NB4 (cell line): ENCODE data around the gene EPHA10.

Source experiments
- DNase-seq: peaks from one replicate; pipeline ENCODE4 v3.0.0; 2010; ENCODE audit warnings: low read depth
- H3K4me3 ChIP-seq: one replicate; pipeline ENCODE4 v1.5.1; 2011; ENCODE audit warnings: mild to moderate bottlenecking, low read depth, low read length, moderate library complexity
- MYC ChIP-seq: IDR thresholded peaks from 2 replicates; pipeline ENCODE4 v1.6.1; 2011; ENCODE audit warnings: low read depth, low read length
- POLR2A ChIP-seq: IDR thresholded peaks from 2 replicates; pipeline ENCODE4 v1.6.1; 2011; ENCODE audit warnings: mild to moderate bottlenecking; ENCODE audit not compliant: insufficient read length; ENCODE audit errors: extremely low read depth
- TF ChIP-seq, protein P1 (sequence below): IDR thresholded peaks from 2 replicates; pipeline ENCODE4 v1.6.1; 2011; ENCODE audit warnings: low read depth, low read length
- TF ChIP-seq, protein P2 (sequence below): IDR thresholded peaks from one replicate; pipeline ENCODE4 v1.5.1; 2012; ENCODE audit warnings: low read depth, low read length

EPHA10 gene

GRCh38 chr1:37718901-37719571 lies 45.9 kb downstream of the EPHA10 start:
- no peak for DNase-seq
- TF ChIP-seq, protein P1, sequence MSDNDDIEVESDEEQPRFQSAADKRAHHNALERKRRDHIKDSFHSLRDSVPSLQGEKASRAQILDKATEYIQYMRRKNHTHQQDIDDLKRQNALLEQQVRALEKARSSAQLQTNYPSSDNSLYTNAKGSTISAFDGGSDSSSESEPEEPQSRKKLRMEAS = no peak
- TF ChIP-seq, protein P2, sequence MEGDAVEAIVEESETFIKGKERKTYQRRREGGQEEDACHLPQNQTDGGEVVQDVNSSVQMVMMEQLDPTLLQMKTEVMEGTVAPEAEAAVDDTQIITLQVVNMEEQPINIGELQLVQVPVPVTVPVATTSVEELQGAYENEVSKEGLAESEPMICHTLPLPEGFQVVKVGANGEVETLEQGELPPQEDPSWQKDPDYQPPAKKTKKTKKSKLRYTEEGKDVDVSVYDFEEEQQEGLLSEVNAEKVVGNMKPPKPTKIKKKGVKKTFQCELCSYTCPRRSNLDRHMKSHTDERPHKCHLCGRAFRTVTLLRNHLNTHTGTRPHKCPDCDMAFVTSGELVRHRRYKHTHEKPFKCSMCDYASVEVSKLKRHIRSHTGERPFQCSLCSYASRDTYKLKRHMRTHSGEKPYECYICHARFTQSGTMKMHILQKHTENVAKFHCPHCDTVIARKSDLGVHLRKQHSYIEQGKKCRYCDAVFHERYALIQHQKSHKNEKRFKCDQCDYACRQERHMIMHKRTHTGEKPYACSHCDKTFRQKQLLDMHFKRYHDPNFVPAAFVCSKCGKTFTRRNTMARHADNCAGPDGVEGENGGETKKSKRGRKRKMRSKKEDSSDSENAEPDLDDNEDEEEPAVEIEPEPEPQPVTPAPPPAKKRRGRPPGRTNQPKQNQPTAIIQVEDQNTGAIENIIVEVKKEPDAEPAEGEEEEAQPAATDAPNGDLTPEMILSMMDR = no peak
- TF ChIP-seq MYC = no peak
- TF ChIP-seq POLR2A = no peak
- H3K4me3 ChIP-seq = no peak overlapping the region

- no peak for DNase-seq
- TF ChIP-seq POLR2A = no peak
- TF ChIP-seq, protein P2 = no peak
- TF ChIP-seq, protein P1 = no peak
- TF ChIP-seq MYC = no peak
- H3K4me3 ChIP-seq = no peak overlapping the region
Measured at GRCh38 chr1:37718181-37718900, 46.6 kb downstream of the EPHA10 start.

GRCh38 chr1:37717631-37718030 lies 47.3 kb downstream of the EPHA10 start:
- no peak for DNase-seq
- TF ChIP-seq, protein P2 = no peak
- TF ChIP-seq POLR2A (no peak), MYC (no peak)
- TF ChIP-seq, protein P1 = no peak
- no peak overlapping the region for H3K4me3 ChIP-seq

- H3K4me3 ChIP-seq = no peak overlapping the region
Measured at GRCh38 chr1:37716321-37716720, 48.6 kb downstream of the EPHA10 start.

DNA sequence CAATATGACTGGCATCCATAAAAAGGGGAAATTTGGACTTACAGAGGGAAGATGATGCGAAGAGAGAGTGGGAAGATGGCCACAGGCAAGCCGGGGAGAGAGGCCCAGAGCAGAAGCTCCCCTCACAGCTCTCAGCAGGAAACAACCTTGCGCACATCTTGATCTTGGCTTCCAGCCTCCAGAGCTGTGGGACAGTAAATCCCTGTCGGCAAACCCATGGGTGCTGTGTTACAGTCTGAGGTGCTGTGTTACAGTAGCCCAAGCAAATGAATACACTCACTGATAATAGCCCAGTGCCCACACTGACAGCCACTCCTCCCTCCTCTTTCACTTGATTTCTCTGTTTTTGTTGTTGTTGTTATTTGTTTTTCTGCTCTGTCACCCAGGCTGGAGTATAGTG lies 50.2 kb downstream of the EPHA10 start:
- no peak overlapping the region for H3K4me3 ChIP-seq
- TF ChIP-seq, protein P1 = no peak
- TF ChIP-seq MYC (no peak), POLR2A (no peak)
- TF ChIP-seq, protein P2 = no peak
- no peak for DNase-seq

More at GRCh38 chr1:37716321-37716720, 48.6 kb downstream of the EPHA10 start:
- TF ChIP-seq, protein P2 = no peak
- TF ChIP-seq, protein P1 = no peak
- TF ChIP-seq MYC = no peak
- DNase-seq = no peak
